ENCODE measurements around the gene GRID1.

DNA sequence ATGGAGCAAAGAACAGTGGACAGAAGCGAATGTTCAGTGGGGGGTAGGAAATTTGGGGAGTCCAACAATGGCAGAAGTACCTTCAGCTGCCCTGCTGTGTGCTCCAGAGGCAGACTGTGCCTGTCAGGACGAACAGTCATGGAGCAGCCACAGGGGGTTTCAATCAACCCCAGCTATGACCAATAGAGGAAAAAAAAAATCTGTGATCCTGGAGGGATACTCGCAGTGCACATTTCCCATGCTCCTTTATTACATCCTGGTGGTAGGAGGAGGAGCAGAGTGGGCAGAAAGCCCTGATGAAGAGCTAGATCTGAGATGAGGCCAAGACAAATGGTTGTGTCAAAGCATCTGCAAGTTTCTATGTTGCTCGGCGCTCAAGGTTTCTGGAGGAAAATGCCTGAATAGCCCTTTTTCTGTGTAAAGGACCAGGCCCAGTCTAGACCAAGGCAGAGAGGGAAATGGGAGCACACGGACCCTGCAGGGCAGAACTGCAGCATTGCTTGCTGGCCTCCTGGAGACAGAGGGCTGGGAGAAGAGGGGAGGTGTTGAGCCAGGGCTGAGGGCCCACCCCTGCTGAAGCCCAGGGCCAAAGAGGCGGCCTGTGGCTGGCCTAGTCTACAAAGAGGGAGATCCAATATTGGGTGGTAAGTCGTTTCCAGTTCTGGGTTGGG is 201.5 kb downstream of the GRID1 start:
- TF ChIP-seq POLR2A (IDR thresholded peaks at IDR 0.05; ENCODE audit: low read depth, low read length) = no peak
- TF ChIP-seq SPI1 (IDR thresholded peaks at IDR 0.05; ENCODE audit: low read depth, low read length) = no peak

Data from GM12891 (cell line).